SU-DHL-6 (cell line): Measurements from ENCODE around the gene C16orf95.

Experiments used
- H2AFZ ChIP-seq: fragments of 200-600 bp; sonication (generic); 2 replicates; pipeline ENCODE4 v1.6.1; 2014; ENCODE audit warnings: low read depth, mild to moderate bottlenecking, moderate library complexity, mixed read lengths, antibody characterized with exemption, low read length; ENCODE audit not compliant: severe bottlenecking
- H3F3A ChIP-seq: fragments of 200-600 bp; shearing (Covaris generic); 2 replicates; pipeline ENCODE4 v1.6.0; 2016; ENCODE audit warnings: antibody characterized with exemption, mild to moderate bottlenecking; ENCODE audit not compliant: insufficient read depth
- H3K27ac ChIP-seq: fragments of 200-600 bp; sonication (generic); 2 replicates; pipeline ENCODE4 v1.5.1; 2016; ENCODE audit warnings: low read depth, mild to moderate bottlenecking, low read length, moderate library complexity, mixed read lengths
- H3K27me3 ChIP-seq: fragments of 200-600 bp; sonication (generic), shearing (Covaris generic); 2 replicates; pipeline ENCODE4 v1.6.0; 2014; ENCODE audit warnings: mild to moderate bottlenecking, low read length
- H3K36me3 ChIP-seq: fragments of 200-600 bp; sonication (generic); 2 replicates; pipeline ENCODE4 v1.6.1; 2014; ENCODE audit warnings: mild to moderate bottlenecking, low read length, mixed read lengths
- H3K4me2 ChIP-seq: fragments of 300-600, 200-600 bp; shearing (Covaris generic), sonication (generic); 2 replicates; pipeline ENCODE4 v1.6.0; 2014; ENCODE audit warnings: low read length, low read depth, mild to moderate bottlenecking; ENCODE audit not compliant: poor library complexity, severe bottlenecking
- H3K4me3 ChIP-seq: fragments of 200-600 bp; sonication (generic); 2 replicates; pipeline ENCODE4 v1.5.1; 2014; ENCODE audit warnings: antibody characterized with exemption, low read length, mild to moderate bottlenecking, mixed read lengths; ENCODE audit not compliant: insufficient read depth, poor library complexity, severe bottlenecking
- H3K79me2 ChIP-seq: fragments of 200-600 bp; sonication (generic); 2 replicates; pipeline ENCODE4 v1.6.1; 2014; ENCODE audit warnings: mild to moderate bottlenecking, low read length, moderate library complexity; ENCODE audit not compliant: insufficient read depth
- H3K9ac ChIP-seq: fragments of 200-600 bp; sonication (generic); 2 replicates; pipeline ENCODE4 v1.7.0; 2014; ENCODE audit warnings: mild to moderate bottlenecking, low read length
- H3K9me2 ChIP-seq: fragments of 200-600 bp; sonication (generic); replicated peaks from 2 replicates; pipeline ENCODE4 v1.6.1; 2014; ENCODE audit warnings: low read length; ENCODE audit not compliant: insufficient read depth
- H3K9me3 ChIP-seq: fragments of 200-600 bp; sonication (generic); 2 replicates; pipeline ENCODE4 v1.6.1; 2014; ENCODE audit warnings: low read length, mixed read lengths; ENCODE audit not compliant: insufficient read depth
- H4K20me1 ChIP-seq: fragments of 200-600 bp; sonication (generic); 2 replicates; pipeline ENCODE4 v1.6.1; 2014; ENCODE audit warnings: low read depth, mild to moderate bottlenecking, antibody characterized with exemption, low read length, moderate library complexity, mixed read lengths
- CTCF ChIP-seq: fragments of 200-600 bp; sonication (generic); IDR thresholded peaks from one replicate; pipeline ENCODE4 v1.5.1; 2017; ENCODE audit warnings: antibody characterized with exemption, mild to moderate bottlenecking, low read length, moderate library complexity; ENCODE audit not compliant: insufficient read depth, poor library complexity, severe bottlenecking
- EZH2phosphoT487 ChIP-seq: fragments of 200-600 bp; sonication (generic), shearing (Covaris generic); conservative IDR thresholded peaks from 2 replicates; pipeline ENCODE4 v1.6.1; 2018; ENCODE audit warnings: mild to moderate bottlenecking, antibody characterized with exemption, low read length, moderate library complexity, mixed read lengths

The C16orf95 gene

GRCh38 chr16:87322833-87323726 is 5.9 kb upstream of the C16orf95 start:
- no peak for TF ChIP-seq EZH2phosphoT487
- TF ChIP-seq CTCF = no peak
- Histone ChIP-seq H3F3A (no peaks in the 10 kb centered on the region), H2AFZ (no peak overlapping the region), H3K4me3 (no peak overlapping the region), H3K79me2 (peaks cover 7% of the 10 kb centered on the region), H3K9me2 (no peaks in the 10 kb centered on the region), H3K27me3 (no peaks in the 10 kb centered on the region), H3K36me3 (no peaks in the 10 kb centered on the region), H3K9me3 (no peaks in the 10 kb centered on the region), H4K20me1 (no peaks in the 10 kb centered on the region), H3K27ac (no peak overlapping the region), H3K9ac (no peak overlapping the region), H3K4me2 (no peak overlapping the region)

GRCh38 chr16:87322360-87322759 is 5.2 kb upstream of the C16orf95 start:
- no peaks in the 10 kb centered on the region for H3K27me3 ChIP-seq
- H3K9ac ChIP-seq = no peak overlapping the region
- H3K9me2 ChIP-seq = no peaks in the 10 kb centered on the region
- H3K79me2 ChIP-seq = peaks cover 14% of the 10 kb centered on the region
- no peaks in the 10 kb centered on the region for H3K36me3 ChIP-seq
- H3K9me3 ChIP-seq = no peaks in the 10 kb centered on the region
- no peak overlapping the region for H2AFZ ChIP-seq
- H3K4me2 ChIP-seq = no peak overlapping the region
- H3F3A ChIP-seq = no peaks in the 10 kb centered on the region
- H3K27ac ChIP-seq = no peak overlapping the region
- TF ChIP-seq CTCF (no peak), EZH2phosphoT487 (no peak)
- no peak overlapping the region for H3K4me3 ChIP-seq
- H4K20me1 ChIP-seq = no peaks in the 10 kb centered on the region

- Histone ChIP-seq H3K9me2 (no peaks in the 10 kb centered on the region), H3K9me3 (no peaks in the 10 kb centered on the region), H3K27ac (no peak overlapping the region), H3K9ac (no peak overlapping the region), H3K36me3 (no peaks in the 10 kb centered on the region), H3F3A (no peaks in the 10 kb centered on the region), H3K79me2 (peaks cover 14% of the 10 kb centered on the region), H3K27me3 (no peaks in the 10 kb centered on the region), H3K4me2 (no peak overlapping the region), H3K4me3 (no peak overlapping the region), H4K20me1 (no peaks in the 10 kb centered on the region), H2AFZ (no peak overlapping the region)
- TF ChIP-seq EZH2phosphoT487 (no peak), CTCF (no peak)
Observed at GRCh38 chr16:87321336-87322107, 4.3 kb upstream of the C16orf95 start.
